ENCODE measurements around the gene SCUBE2.

DNA sequence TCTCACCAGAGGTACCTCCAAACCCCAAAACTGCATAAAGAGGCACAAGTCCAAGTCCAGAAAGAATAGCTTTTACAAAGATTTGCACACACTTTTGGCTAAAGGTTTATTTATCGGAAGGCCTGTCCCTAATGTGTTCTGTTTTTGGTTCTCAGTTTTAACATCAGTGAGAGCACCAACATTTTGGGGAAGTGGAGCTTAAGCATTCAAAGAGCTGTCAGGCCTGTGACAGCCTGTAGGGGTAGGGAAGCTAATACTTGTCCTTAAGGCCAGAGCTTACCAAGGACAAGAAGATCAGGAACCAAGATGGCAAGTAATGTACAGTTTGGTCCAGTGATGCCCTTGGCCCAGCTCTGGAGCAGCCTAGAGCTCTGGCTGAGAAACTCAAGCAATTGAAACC is 38.9 kb upstream of the SCUBE2 start:
- no peak for TF ChIP-seq EZH2 (IDR thresholded peaks at IDR 0.05; ENCODE audit: borderline replicate concordance, low read depth, low read length, severe bottlenecking)
- no peak for TF ChIP-seq POLR2A (IDR thresholded peaks at IDR 0.05; ENCODE audit: low read depth, low read length)
- no peak for TF ChIP-seq CTCF (IDR thresholded peaks at IDR 0.05; ENCODE audit: extremely low read depth in 1 of 2, insufficient read depth in 1 of 2, low read depth in 1 of 2, low read length in 2 of 2)
- TF ChIP-seq POLR2AphosphoS5 (IDR thresholded peaks at IDR 0.05; ENCODE audit: insufficient read depth, low read depth, low read length), result no peak
- TF ChIP-seq JUN (IDR thresholded peaks at IDR 0.05; ENCODE audit: borderline replicate concordance, insufficient read depth, insufficient read length, low read depth), result no peak
- TF ChIP-seq, protein P1, sequence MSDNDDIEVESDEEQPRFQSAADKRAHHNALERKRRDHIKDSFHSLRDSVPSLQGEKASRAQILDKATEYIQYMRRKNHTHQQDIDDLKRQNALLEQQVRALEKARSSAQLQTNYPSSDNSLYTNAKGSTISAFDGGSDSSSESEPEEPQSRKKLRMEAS (IDR thresholded peaks at IDR 0.05; ENCODE audit: insufficient read depth, insufficient read length), result no peak
- no peak for TF ChIP-seq FOS (IDR thresholded peaks at IDR 0.05; ENCODE audit: borderline replicate concordance, insufficient read depth, low read length)
- TF ChIP-seq GATA2 (IDR thresholded peaks at IDR 0.05; ENCODE audit: insufficient read depth, insufficient read length, low read depth, low read length), result no peak
